Measurements from ENCODE around the gene TBC1D23. TPM values are rescaled to one million over a fixed set of nuclear protein-coding genes. Genes with fewer than 3 reads are reported as not detected.

TBC1D23 gene
- total and polyA plus RNA-seq, 9 of the 15 experiments (the other 6 are each of a cell fraction or from before 2014, with no cell fraction given): 23.4 to 85.8 (median 43.7) TPM

- TF ChIP-seq RCOR1 (IDR thresholded peaks at IDR 0.05; ENCODE audit: borderline replicate concordance in 1 of 2, low read depth in 2 of 2, low read length in 2 of 2) (no peak), POLR2H (tag; IDR thresholded peaks at IDR 0.05; ENCODE audit: low read depth) (peak; percentile 6), ZNF311 (CRISPR knock-in tag; IDR thresholded peaks at IDR 0.05) (no peak), RAD51 (IDR thresholded peaks at IDR 0.05; ENCODE audit: borderline replicate concordance, low read depth) (no peak), SP2 (IDR thresholded peaks at IDR 0.05; ENCODE audit: extremely low read depth, low read depth, low read length, poor library complexity, severe bottlenecking) (no peak), THRB (CRISPR knock-in tag; conservative IDR thresholded peaks at IDR 0.05) (no peak), ZNF778 (CRISPR knock-in tag; IDR thresholded peaks at IDR 0.05) (no peak), ZNF140 (CRISPR knock-in tag; IDR thresholded peaks at IDR 0.05) (no peak), RHOXF2B (CRISPR knock-in tag; conservative IDR thresholded peaks at IDR 0.05) (no peak), PHF21A (IDR thresholded peaks at IDR 0.05; ENCODE audit: borderline replicate concordance, low read depth) (no peak), LARP7 (IDR thresholded peaks at IDR 0.05) (no peak), CSDE1 (IDR thresholded peaks at IDR 0.05) (no peak), BACH1 (tag; IDR thresholded peaks at IDR 0.05) (0 out of 2 replicates have a peak, but pooled peaks have one; percentile 54), ZNF175 (CRISPR knock-in tag; IDR thresholded peaks at IDR 0.05; ENCODE audit: low read depth) (peak; percentile 74; the same call in 1 of the 2 replicates), RUNX1 (IDR thresholded peaks at IDR 0.05; ENCODE audit: low read depth) (no peak), ZNF707 (CRISPR knock-in tag; conservative IDR thresholded peaks at IDR 0.05) (no peak), MTA3 (IDR thresholded peaks at IDR 0.05; ENCODE audit: borderline replicate concordance) (no peak), NONO (IDR thresholded peaks at IDR 0.05; ENCODE audit: low read depth in 2 of 2, low read length in 1 of 2) (no peak), UBTF (IDR thresholded peaks at IDR 0.05; ENCODE audit: borderline replicate concordance in 1 of 2, low read depth in 2 of 2, low read length in 2 of 2) (peak in 1 of 2 experiments; percentile 57; a peak in 1 of 4 replicates), CCAR2 (IDR thresholded peaks at IDR 0.05; ENCODE audit: low read depth, low read length) (no peak), SMARCA5 (IDR thresholded peaks at IDR 0.05) (no peak)
- TF ChIP-seq, protein P1, sequence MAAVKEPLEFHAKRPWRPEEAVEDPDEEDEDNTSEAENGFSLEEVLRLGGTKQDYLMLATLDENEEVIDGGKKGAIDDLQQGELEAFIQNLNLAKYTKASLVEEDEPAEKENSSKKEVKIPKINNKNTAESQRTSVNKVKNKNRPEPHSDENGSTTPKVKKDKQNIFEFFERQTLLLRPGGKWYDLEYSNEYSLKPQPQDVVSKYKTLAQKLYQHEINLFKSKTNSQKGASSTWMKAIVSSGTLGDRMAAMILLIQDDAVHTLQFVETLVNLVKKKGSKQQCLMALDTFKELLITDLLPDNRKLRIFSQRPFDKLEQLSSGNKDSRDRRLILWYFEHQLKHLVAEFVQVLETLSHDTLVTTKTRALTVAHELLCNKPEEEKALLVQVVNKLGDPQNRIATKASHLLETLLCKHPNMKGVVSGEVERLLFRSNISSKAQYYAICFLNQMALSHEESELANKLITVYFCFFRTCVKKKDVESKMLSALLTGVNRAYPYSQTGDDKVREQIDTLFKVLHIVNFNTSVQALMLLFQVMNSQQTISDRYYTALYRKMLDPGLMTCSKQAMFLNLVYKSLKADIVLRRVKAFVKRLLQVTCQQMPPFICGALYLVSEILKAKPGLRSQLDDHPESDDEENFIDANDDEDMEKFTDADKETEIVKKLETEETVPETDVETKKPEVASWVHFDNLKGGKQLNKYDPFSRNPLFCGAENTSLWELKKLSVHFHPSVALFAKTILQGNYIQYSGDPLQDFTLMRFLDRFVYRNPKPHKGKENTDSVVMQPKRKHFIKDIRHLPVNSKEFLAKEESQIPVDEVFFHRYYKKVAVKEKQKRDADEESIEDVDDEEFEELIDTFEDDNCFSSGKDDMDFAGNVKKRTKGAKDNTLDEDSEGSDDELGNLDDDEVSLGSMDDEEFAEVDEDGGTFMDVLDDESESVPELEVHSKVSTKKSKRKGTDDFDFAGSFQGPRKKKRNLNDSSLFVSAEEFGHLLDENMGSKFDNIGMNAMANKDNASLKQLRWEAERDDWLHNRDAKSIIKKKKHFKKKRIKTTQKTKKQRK (IDR thresholded peaks at IDR 0.05; ENCODE audit: borderline replicate concordance, low read depth, low read length): no peak
Measured at GRCh38 chr3:100260081-100260684, 609 bp upstream of the TBC1D23 start (continued).

Data from K562 (cell line).